CD8-positive, alpha-beta memory T cell (primary cell): ENCODE results near the gene ASIC1. TPM values are rescaled to one million over a fixed set of nuclear protein-coding genes. Genes with fewer than 3 reads are reported as not detected.

ENCODE experiments used
- CTCF ChIA-PET: fragments of 350-600 bp; sonication (Branson Sonifier 250); formaldehyde crosslinking; loops from one replicate; lab custom pipeline; 2021; ENCODE audit warnings: antibody characterized with exemption; lab: Charles Lee
- POLR2A ChIA-PET: fragments of 350-600 bp; sonication (Branson Sonifier 250); formaldehyde crosslinking; loops from one replicate; lab custom pipeline; 2021; ENCODE audit warnings: antibody characterized with exemption; lab: Charles Lee
- DNase-seq, 5 donors: peaks; one replicate each; pipeline versions ENCODE4 v3.0.0 to v3.0.0-alpha.2; 2020 to 2022; ENCODE audit warnings: mixed read lengths in 1 of 5
- H3K27ac ChIP-seq: one replicate; pipeline ENCODE4 v1.7.0; 2013; ENCODE audit warnings: low read depth, mild to moderate bottlenecking, low read length, moderate library complexity
- H3K27me3 ChIP-seq: 2 replicates; pipeline ENCODE4 v1.7.0; 2013; ENCODE audit warnings: low read length, mild to moderate bottlenecking; ENCODE audit not compliant: insufficient read depth, poor library complexity, severe bottlenecking
- H3K36me3 ChIP-seq: 2 replicates; pipeline ENCODE4 v1.7.0; 2013; ENCODE audit warnings: mild to moderate bottlenecking, low read length, moderate library complexity; ENCODE audit not compliant: insufficient read depth
- H3K4me1 ChIP-seq: 2 replicates; pipeline ENCODE4 v1.7.0; 2013; ENCODE audit warnings: mild to moderate bottlenecking, low read length, moderate library complexity; ENCODE audit not compliant: insufficient read depth
- H3K4me3 ChIP-seq: 2 replicates; pipeline ENCODE4 v1.7.0; 2013; ENCODE audit warnings: mild to moderate bottlenecking, low read length
- H3K9me3 ChIP-seq: 2 replicates; pipeline ENCODE4 v1.7.0; 2013; ENCODE audit warnings: mild to moderate bottlenecking, low read length
- H3K27ac Mint-ChIP-seq, 8 donors: one replicate each; pipeline ENCODE4 v1.8.0; 2020 to 2021; ENCODE audit warnings: mixed read lengths in 8 of 8, mild to moderate bottlenecking in 6 of 8, inconsistent platforms in 3 of 8, moderate library complexity in 3 of 8
- H3K27me3 Mint-ChIP-seq, 2 donors: one replicate each; pipeline ENCODE4 v1.8.0; 2020 to 2021; ENCODE audit warnings: mixed read lengths in 2 of 2, mild to moderate bottlenecking in 1 of 2, moderate library complexity in 1 of 2
- H3K36me3 Mint-ChIP-seq, 3 donors: one replicate each; pipeline ENCODE4 v1.8.0; 2020 to 2021; ENCODE audit warnings: mixed read lengths in 3 of 3, inconsistent platforms in 1 of 3, mild to moderate bottlenecking in 1 of 3
- H3K4me1 Mint-ChIP-seq, 3 donors: one replicate each; pipeline ENCODE4 v1.8.0; 2020 to 2021; ENCODE audit warnings: mixed read lengths in 3 of 3, inconsistent platforms in 1 of 3, mild to moderate bottlenecking in 1 of 3
- H3K4me3 Mint-ChIP-seq, 7 donors: one replicate each; pipeline ENCODE4 v1.8.0; 2020 to 2021; ENCODE audit warnings: mixed read lengths in 7 of 7, mild to moderate bottlenecking in 6 of 7, moderate library complexity in 4 of 7, inconsistent platforms in 2 of 7
- H3K9me3 Mint-ChIP-seq, 5 donors: one replicate each; pipeline ENCODE4 v1.8.0; 2020 to 2022; ENCODE audit warnings: mixed read lengths in 5 of 5, mild to moderate bottlenecking in 3 of 5, moderate library complexity in 2 of 5, inconsistent platforms in 1 of 5
- polyA plus RNA-seq: library from polyadenylated mRNA; unstranded; fragments of 300-500 nt; fragmentation: Illumina TruSeq; gene quantifications from one replicate; pipeline ENCODE4 v1.2.3, GENCODE V29; 2021
- total RNA-seq, 2 experiments: library from RNA; stranded (reverse); gene quantifications; one replicate each; pipeline ENCODE4 v1.2.3, GENCODE V29; 2021

The ASIC1 gene
- total and polyA plus RNA-seq, 3 experiments from 2014 or later: 0.07 to 6.4 (median 6.4) TPM

- no peak overlapping the region for H3K4me3 ChIP-seq
- Mint-ChIP-seq H3K9me3 (no peaks in the 10 kb centered on the region), H3K4me3 (no peak overlapping the region), H3K27me3 (no peaks in the 10 kb centered on the region), H3K36me3 (peaks cover 0 to 12% (median 1%) of the 10 kb centered on the region in 3 donors), H3K27ac (no peak overlapping the region), H3K4me1 (peaks cover 2 to 44% (median 4%) of the 10 kb centered on the region in 3 donors)
- ChIA-PET POLR2A (no interaction called here), CTCF (no interaction called here)
- H3K36me3 ChIP-seq: no peaks in the 10 kb centered on the region
- H3K4me1 ChIP-seq: no peaks in the 10 kb centered on the region
- H3K9me3 ChIP-seq: no peaks in the 10 kb centered on the region
- DNase-seq: no peak
- H3K27ac ChIP-seq: no peak overlapping the region
- H3K27me3 ChIP-seq: no peaks in the 10 kb centered on the region
Measured at GRCh38 chr12:50018968-50019367, 38.4 kb upstream of the ASIC1 start.

GRCh38 chr12:50019524-50019923 lies 37.9 kb upstream of the ASIC1 start:
- no peaks in the 10 kb centered on the region for H3K36me3 ChIP-seq
- Mint-ChIP-seq H3K36me3 (peaks cover 0 to 7% (median 1%) of the 10 kb centered on the region in 3 donors), H3K9me3 (no peaks in the 10 kb centered on the region), H3K4me1 (peaks cover 6 to 46% (median 7%) of the 10 kb centered on the region in 3 donors), H3K4me3 (no peak overlapping the region), H3K27me3 (no peaks in the 10 kb centered on the region), H3K27ac (no peak overlapping the region)
- POLR2A ChIA-PET: no interaction called here
- no peaks in the 10 kb centered on the region for H3K27me3 ChIP-seq
- no peak overlapping the region for H3K27ac ChIP-seq
- peaks cover 5% of the 10 kb centered on the region for H3K4me1 ChIP-seq
- no peak for DNase-seq
- no peak overlapping the region for H3K4me3 ChIP-seq
- H3K9me3 ChIP-seq: no peaks in the 10 kb centered on the region
- CTCF ChIA-PET: no interaction called here

- Mint-ChIP-seq H3K4me3 (no peak overlapping the region), H3K27me3 (no peaks in the 10 kb centered on the region), H3K9me3 (no peaks in the 10 kb centered on the region), H3K36me3 (peaks cover 1 to 6% (median 3%) of the 10 kb centered on the region in 3 donors), H3K27ac (no peak overlapping the region), H3K4me1 (peaks cover 16 to 59% (median 19%) of the 10 kb centered on the region in 3 donors)
- no peaks in the 10 kb centered on the region for H3K36me3 ChIP-seq
- no peak for DNase-seq
- H3K4me3 ChIP-seq: no peak overlapping the region
- CTCF ChIA-PET: interaction anchor here (1.2 kb wide), 1 partner anchor 35 kb away, joined by 3 read pairs; no protein-coding TSS in a partner anchor
- H3K27ac ChIP-seq: no peak overlapping the region
- POLR2A ChIA-PET: no interaction called here
- H3K27me3 ChIP-seq: no peaks in the 10 kb centered on the region
- H3K9me3 ChIP-seq: no peaks in the 10 kb centered on the region
- peaks cover 13% of the 10 kb centered on the region for H3K4me1 ChIP-seq
Measured at GRCh38 chr12:50021031-50021430, 36.4 kb upstream of the ASIC1 start.

DNA sequence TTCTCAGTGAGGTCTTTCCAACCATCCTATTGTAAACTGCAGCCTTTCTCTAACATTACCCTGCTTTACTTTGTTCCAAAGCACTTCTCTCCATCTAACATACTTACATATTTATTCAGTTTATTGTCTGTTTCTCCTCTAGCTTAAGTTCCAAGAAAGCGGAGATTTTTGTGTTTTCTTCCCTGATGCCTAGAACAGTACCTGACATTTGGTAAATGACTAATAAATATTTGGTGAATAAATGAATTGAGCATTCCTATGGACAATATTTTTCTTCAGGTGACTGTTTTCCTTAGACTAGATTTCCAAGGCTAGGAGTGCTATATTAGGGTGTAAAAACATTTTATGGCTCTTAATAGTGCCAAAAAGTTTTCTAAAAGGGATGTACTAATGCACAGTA lies 34.5 kb upstream of the ASIC1 start:
- no peaks in the 10 kb centered on the region for H3K9me3 Mint-ChIP-seq
- POLR2A ChIA-PET: no interaction called here
- H3K27ac ChIP-seq: no peak overlapping the region
- no peaks in the 10 kb centered on the region for H3K27me3 ChIP-seq
- H3K36me3 Mint-ChIP-seq: peaks cover 0 to 3% (median 3%) of the 10 kb centered on the region in 3 donors
- no peak overlapping the region for H3K4me3 ChIP-seq
- H3K4me1 ChIP-seq: peaks cover 13% of the 10 kb centered on the region
- peaks cover 16 to 59% (median 19%) of the 10 kb centered on the region in 3 donors for H3K4me1 Mint-ChIP-seq
- no peak for DNase-seq
- peak overlapping the region in 1 of 7 donors; percentile 12 for H3K4me3 Mint-ChIP-seq
- CTCF ChIA-PET: no interaction called here
- H3K27ac Mint-ChIP-seq: no peak overlapping the region
- H3K36me3 ChIP-seq: no peaks in the 10 kb centered on the region
- peaks cover 0 to 3% of the 10 kb centered on the region in 2 donors for H3K27me3 Mint-ChIP-seq
- H3K9me3 ChIP-seq: no peaks in the 10 kb centered on the region

GRCh38 chr12:50024227-50024626 lies 33.2 kb upstream of the ASIC1 start:
- Mint-ChIP-seq H3K9me3 (no peaks in the 10 kb centered on the region), H3K27me3 (peaks cover 0 to 5% of the 10 kb centered on the region in 2 donors), H3K36me3 (peaks cover 0 to 3% (median 3%) of the 10 kb centered on the region in 3 donors), H3K4me3 (peak overlapping the region; percentile 92 to 100 (median 98)), H3K4me1 (peaks cover 14 to 48% (median 19%) of the 10 kb centered on the region in 3 donors), H3K27ac (peak overlapping the region in 4 of 8 donors; percentile 18 to 99 (median 96))
- Histone ChIP-seq H3K27me3 (no peaks in the 10 kb centered on the region), H3K27ac (peak overlapping the region; percentile 65), H3K36me3 (no peaks in the 10 kb centered on the region), H3K9me3 (no peaks in the 10 kb centered on the region), H3K4me3 (peak overlapping the region; percentile 69), H3K4me1 (peaks cover 13% of the 10 kb centered on the region)
- DNase-seq: no peak
- ChIA-PET CTCF (interaction anchor here (1.3 kb wide), 1 partner anchor 9 kb away, joined by 3 read pairs; no protein-coding TSS in a partner anchor), POLR2A (interaction anchor here (0.6 kb wide), 1 partner anchor 11 kb away, joined by 4 read pairs; no protein-coding TSS in a partner anchor)

- Histone ChIP-seq H3K4me1 (peaks cover 13% of the 10 kb centered on the region), H3K36me3 (no peaks in the 10 kb centered on the region), H3K27me3 (no peaks in the 10 kb centered on the region), H3K4me3 (peak overlapping the region; percentile 69), H3K9me3 (no peaks in the 10 kb centered on the region), H3K27ac (peak overlapping the region; percentile 65)
- CTCF ChIA-PET: interaction anchor here (1.3 kb wide), 1 partner anchor 10 kb away, joined by 3 read pairs; no protein-coding TSS in a partner anchor
- H3K4me3 Mint-ChIP-seq: peak overlapping the region; percentile 92 to 100 (median 98)
- H3K9me3 Mint-ChIP-seq: no peaks in the 10 kb centered on the region
- no peak for DNase-seq
- H3K4me1 Mint-ChIP-seq: peaks cover 14 to 46% (median 19%) of the 10 kb centered on the region in 3 donors
- POLR2A ChIA-PET: interaction anchor here (0.6 to 1.0 kb wide), 4 partner anchors 12 to 702 kb away, joined by 3 to 4 read pairs (median 4); partner anchors contain the start of gene TROAP
- H3K27me3 Mint-ChIP-seq: peaks cover 0 to 5% of the 10 kb centered on the region in 2 donors
- peaks cover 0 to 3% (median 3%) of the 10 kb centered on the region in 3 donors for H3K36me3 Mint-ChIP-seq
- H3K27ac Mint-ChIP-seq: peak overlapping the region; percentile 48 to 99 (median 96)
Measured at GRCh38 chr12:50024805-50025186, 32.6 kb upstream of the ASIC1 start.

- no peaks in the 10 kb centered on the region for H3K9me3 Mint-ChIP-seq
- POLR2A ChIA-PET: interaction anchor here (0.7 to 1.0 kb wide), 5 partner anchors 15 to 702 kb away, joined by 3 to 8 read pairs (median 3); partner anchors contain the start of gene TROAP
- H3K9me3 ChIP-seq: no peaks in the 10 kb centered on the region
Measured at GRCh38 chr12:50025187-50026059, 32.0 kb upstream of the ASIC1 start, which contains the start of gene RACGAP1. Gene RACGAP1 (minus strand): TSS chr12:50025494. CDS start chr12:50016715, 8,779 bp downstream.

More at GRCh38 chr12:50025187-50026059, 32.0 kb upstream of the ASIC1 start, which contains the start of gene RACGAP1:
- Histone ChIP-seq H3K27ac (peak within 1 kb of the TSS; percentile 65), H3K36me3 (no peaks in the 10 kb centered on the region), H3K27me3 (no peaks in the 10 kb centered on the region), H3K4me3 (peak within 1 kb of the TSS; percentile 69), H3K4me1 (peaks cover 13% of the 10 kb centered on the region)
- Mint-ChIP-seq H3K4me3 (peak within 1 kb of the TSS; percentile 92 to 100 (median 98)), H3K36me3 (peaks cover 0 to 3% (median 3%) of the 10 kb centered on the region in 3 donors), H3K4me1 (peaks cover 14 to 46% (median 19%) of the 10 kb centered on the region in 3 donors), H3K27me3 (peaks cover 0 to 5% of the 10 kb centered on the region in 2 donors), H3K27ac (peak within 1 kb of the TSS; percentile 48 to 99 (median 96))
- DNase-seq: peak; percentile 90 to 98 (median 97)
- CTCF ChIA-PET: interaction anchor here (0.7 to 2.3 kb wide), 6 partner anchors 10 to 86 kb away, joined by 3 to 9 read pairs (median 4); partner anchors contain the start of gene COX14
